Measurements from ENCODE around the gene ESYT1.

Gene ESYT1

DNA sequence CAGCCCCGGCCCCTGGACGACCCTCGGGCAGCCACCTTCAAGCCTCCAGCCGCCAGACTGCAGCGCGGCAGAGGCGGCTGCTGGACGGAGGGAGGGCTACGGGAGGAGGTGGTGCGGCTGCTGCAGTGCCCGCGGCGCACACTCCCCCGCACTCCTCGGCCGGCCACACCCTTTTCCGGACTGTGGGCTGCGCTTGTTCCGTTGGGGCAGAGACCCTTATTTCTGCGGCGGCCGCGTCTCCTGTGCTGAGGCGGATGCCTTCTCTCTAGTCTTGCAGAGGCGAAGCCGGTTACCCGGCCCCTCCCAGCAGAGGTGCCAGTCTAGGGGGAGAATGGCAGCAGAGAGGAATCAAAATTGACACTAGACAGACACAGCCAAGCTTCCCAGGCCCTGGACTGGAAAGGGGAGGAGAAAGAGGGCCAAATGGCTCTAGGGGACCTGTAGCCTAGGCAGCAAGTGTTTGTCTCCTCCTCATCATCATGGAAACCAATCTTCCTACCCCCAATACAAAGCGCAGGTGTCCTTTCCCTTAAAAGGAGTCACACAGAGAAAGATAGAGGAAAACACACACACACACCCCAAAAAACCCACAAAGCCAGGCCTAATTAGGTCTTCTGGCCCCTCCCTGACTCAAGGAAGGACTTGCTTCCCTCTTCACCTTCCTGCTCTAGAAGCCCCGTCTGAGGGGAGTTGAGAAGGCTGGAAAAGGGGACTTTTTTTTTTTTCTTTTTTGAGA, 1.3 kb downstream of the ESYT1 start:
- DNase-seq = peak; percentile 75

- no peak for DNase-seq
Measured at GRCh38 chr12:56129942-56130495, 2.0 kb downstream of the ESYT1 start.

DNA sequence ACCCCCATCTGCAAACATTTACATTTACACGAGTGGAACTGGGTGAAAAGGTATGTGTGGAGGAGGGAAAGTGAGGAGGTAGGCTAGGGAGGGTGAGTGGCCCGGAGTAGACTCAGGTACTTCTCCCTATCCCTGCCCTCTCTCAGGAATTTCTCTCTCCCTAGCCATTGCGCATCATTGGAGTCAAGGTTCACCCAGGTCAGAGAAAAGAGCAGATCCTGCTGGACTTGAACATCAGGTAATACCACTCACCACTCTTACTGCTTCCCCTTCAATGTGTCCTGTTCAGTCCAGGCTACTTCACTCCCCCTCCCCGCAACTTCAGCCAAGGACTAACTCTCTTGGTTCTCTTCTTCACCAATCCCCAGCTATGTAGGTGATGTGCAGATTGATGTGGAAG, 2.8 kb downstream of the ESYT1 start:
- DNase-seq = no peak

DNA sequence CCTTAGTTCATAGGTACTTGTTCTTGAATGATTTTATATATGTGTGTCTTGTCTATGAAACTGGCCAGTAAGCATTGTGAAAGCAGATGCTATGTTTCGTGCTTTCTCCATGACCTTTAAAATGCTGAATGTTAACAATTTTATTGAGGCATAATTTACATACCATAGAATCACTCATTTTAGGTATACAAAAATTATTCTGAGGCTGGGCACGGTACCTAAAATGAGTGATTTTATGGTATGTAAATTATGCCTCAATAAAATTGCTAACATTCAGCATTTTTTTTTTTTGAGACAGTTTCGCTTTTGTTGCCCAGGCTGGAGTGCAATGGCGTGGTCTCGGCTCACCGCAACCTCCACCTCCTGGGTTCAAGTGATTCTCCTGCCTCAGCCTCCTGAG, 6.8 kb downstream of the ESYT1 start:
- DNase-seq = no peak

DNA sequence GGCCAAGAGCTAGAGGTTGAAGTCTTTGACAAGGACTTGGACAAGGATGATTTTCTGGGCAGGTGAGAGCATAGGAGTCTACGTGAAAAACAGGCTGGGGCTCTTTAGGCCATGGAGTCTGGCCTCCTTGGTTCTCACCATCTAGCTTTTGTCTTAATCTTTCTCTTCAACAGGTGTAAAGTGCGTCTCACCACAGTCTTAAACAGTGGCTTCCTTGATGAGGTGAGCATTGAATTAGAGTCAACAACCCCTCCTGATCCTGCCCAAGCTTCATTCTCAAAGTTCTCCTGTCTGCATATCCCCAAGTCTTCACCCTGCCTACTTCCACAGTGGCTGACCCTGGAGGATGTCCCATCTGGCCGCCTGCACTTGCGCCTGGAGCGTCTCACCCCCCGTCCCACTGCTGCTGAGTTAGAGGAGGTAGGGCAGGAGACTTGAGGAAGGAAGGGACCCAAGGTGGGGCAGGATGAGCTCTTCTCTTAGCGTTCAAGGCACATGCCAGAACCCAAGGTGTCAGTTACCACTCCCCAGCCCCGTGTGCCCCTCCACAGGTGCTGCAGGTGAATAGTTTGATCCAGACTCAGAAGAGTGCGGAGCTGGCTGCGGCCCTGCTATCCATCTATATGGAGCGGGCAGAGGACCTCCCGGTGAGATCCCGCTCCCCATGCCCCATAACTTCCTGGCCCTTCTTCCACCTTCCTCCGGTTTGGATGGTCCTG, 9.9 kb downstream of the ESYT1 start:
- no peak for DNase-seq

GRCh38 chr12:56141946-56142784, 14.1 kb downstream of the ESYT1 start:
- DNase-seq = no peak

- no peak for DNase-seq
Measured at GRCh38 chr12:56143217-56143616, 15.2 kb downstream of the ESYT1 start.

GRCh38 chr12:56143870-56144269, 15.8 kb downstream of the ESYT1 start:
- DNase-seq = no peak

DNA sequence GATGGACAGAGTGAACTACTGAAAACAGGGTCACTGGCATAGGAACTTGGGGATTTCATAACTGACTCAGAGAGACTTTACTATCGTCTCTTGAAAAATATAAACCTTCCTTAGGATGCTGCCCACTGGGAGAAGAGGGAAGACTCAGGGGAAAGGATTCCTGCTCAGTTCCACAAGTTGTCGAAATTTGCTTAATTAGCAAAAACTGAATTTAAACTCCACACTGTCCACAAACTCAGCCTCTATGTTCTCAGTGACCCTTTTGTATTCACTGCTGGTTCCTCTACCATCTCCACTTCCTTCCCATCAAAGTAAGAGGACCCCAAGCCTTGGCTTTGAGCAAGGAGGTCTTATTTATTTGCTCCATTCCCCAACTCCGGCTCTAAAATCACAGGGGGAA, 17.1 kb downstream of the ESYT1 start:
- DNase-seq = no peak

DNA sequence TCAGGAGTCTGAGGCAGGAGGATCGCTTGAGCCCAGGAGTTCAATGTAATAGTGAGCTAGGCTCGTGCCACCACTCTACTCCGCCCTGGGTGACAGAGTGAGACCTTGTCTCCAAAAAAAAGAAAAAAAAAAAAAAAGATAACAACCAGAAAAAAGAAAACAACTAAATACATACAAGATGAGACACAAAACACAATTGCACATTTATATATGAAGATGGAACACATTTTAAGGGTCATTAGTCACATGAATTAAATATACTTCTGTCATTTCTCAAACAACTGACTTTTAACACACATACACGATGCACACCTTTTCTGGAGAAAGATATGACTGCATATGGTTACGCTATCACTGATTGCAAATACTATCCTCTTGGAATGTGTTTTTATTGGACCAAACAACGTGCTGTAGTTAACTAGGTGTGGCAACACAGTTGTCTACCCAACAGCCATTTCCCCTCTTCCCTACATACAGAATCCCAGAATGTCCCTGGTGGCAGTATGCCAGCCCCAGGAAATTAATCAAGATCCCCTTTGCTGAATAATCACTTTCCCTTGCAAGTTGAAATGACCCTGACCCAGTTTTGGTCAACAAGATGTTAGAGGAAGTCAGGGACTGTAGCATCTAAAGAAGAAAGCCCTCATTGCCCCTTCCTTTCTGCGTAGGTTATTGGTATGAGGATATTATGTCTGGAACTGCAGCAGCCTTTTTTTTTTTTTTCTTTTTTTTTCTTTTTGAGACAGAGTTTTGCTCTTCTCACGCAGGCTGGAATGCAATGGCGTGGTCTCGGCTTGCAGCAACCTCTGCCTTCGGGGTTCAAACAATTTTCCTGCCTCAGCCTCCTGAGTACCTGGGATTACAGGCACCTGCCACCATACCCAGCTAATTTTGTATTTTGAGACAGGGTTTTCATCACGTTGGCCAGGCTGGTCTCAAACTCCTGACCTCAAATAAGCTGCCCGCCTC, 18.7 kb downstream of the ESYT1 start:
- DNase-seq = no peak

- peak; percentile 24 for DNase-seq
Measured at GRCh38 chr12:56150563-56150962, 22.5 kb downstream of the ESYT1 start.

DNA sequence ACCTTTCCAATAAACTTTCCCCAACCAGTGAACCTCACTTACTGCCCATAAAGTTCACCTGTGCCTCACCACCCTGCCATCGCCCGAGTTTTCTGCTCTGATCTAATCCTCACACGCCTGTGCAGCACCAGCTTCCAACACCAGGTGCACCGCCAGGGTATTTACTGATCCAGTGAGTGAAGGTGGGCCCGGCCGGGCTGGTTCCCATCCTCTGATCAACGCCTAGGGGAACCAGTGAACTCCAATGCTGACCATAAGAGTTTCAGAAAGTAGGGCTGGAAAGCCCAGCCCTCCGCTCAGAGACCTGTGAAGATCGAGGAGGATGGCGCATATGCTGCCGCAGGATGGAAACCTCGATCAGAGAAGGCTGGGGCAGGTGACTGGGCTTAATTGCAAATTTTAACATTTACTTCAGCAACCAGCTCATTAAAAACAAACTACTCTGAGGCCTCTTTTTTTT, 23.6 kb downstream of the ESYT1 start:
- peak; percentile 27 for DNase-seq

DNA sequence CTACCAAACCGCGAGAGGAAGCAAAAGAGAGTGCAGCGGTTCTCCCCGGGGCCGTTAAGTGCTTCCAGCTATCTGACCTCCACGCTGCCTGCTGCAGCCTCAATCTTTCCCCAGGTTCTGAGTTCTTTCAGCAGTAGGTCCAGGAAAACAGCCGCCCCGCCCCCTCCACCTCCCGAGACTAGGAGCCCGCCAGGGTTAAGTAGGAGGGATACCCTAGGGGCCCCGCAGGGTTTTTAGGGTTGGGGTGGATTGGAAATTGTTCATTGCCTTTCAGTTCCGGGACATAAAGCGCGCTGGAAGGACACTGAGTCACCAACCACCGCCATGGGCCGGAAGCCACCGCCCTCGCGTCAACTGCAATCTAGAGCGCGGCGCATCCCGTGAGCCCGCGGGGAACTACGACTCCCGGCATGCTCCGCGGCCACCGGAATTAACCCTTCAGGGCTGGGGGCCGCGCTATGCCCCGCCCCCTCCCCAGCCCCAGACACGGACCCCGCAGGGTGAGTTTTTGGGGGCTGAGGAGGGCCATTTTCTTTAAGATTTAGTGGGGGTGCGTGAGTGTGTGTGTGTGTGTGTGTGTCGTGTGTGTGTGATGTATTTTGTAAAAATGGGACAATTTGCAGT, 24.2 kb downstream of the ESYT1 start, which contains the start of gene MYL6B:
MYL6B (plus strand) TSS at position 456 of the 624 bp plus-strand sequence. CDS start 1,332 bp downstream, outside the sequence.
- DNase-seq = peak; percentile 93

DNA sequence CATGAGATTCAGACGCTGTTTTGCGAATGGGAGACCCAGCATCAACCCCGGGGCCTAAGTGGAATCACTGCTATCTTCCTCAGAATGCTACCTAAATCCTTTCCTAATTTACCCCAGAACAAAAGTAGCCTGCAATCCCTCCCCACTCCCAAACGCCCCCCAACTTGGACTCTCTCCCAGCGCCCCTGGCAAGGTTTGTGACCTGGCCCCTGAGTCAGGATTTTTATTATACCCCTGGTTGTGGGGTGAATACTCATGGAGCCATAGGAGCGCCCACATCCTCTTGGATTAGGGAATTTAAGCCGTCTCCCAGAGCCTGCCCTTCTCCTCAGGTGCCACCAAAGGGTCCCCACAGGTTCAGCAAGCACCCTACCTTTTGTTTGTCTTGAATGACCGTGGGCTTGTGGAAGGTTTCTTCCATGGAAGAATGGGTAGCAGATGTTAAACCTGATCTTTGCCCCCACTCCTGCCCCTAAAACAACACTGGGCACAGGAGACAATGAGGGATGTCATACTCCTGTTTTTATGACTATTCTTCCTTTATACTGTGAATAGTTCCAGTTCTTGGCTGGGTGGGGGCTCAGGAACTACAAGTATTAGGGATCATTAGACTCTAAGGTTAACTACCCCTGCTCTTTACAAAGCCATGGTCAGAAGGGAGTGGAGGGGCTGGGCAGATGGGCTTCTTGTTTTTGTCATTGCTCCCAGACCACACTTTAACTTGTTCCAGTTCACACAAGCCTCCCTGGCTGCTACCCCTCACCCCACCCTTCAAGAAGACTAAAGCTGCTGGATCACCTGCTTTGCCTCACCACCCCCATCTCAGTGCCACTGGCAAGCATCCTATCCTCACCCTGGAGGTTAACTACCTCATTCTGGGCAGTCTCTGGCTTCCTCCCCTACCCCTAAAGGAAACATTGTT, 24.9 kb downstream of the ESYT1 start:
- no peak for DNase-seq

DNA sequence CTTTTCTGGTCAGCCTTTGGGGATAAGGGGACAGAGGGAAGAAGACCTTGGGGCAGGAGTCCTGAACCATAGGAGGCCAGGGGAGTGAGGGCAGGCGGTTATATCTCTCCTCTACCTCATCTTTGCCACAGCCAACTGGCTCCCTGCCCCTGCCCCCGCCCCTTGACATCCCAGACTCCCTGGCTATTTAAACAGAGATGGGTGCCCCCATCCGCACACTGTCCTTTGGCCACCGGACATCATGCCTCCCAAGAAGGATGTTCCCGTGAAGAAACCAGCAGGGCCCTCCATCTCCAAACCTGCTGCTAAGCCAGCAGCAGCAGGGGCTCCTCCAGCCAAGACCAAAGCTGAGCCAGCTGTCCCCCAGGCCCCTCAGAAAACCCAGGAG, 25.6 kb downstream of the ESYT1 start:
- DNase-seq = no peak

DNA sequence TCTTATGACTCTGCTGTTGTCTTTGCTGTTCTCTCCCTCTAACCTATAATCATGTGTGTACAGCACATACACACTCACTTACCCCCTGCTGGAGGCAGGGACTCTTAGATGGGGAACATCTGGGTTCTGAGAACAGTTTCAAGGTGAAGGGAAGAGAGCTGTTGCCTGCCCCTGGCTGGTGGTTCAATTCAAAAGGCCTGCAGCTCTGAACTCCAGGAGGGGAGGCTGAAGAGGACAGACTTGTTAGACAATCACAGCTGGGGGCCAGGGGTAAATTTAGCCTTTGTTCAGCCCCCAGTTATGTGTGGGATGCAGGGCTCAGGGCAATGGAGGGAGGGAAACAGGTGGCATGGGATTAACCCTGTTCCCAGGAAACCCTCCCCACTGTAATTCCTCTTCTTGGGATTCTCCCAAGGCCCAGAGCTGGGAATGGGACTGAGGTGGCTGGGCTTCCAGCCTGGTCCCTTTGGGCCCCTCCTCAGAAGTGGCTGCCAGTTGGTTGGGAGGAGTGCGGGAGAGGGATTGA, 26.2 kb downstream of the ESYT1 start:
- no peak for DNase-seq

DNA sequence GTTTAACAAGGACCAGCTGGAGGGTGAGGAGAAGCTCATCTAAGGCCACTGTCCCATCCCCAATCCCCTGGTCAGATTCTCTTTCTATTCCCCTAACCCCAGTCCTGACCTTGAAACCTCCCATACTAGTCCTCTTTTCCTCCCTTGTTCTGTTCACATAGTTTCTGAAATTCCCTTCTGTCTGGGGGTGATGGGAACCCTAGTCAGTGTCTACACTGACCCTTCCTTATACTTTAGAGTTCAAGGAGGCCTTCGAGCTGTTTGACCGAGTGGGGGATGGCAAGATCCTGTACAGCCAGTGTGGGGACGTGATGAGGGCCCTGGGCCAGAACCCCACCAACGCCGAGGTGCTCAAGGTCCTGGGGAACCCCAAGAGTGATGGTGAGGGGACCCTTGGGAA, 26.8 kb downstream of the ESYT1 start:
- no peak for DNase-seq

DNA sequence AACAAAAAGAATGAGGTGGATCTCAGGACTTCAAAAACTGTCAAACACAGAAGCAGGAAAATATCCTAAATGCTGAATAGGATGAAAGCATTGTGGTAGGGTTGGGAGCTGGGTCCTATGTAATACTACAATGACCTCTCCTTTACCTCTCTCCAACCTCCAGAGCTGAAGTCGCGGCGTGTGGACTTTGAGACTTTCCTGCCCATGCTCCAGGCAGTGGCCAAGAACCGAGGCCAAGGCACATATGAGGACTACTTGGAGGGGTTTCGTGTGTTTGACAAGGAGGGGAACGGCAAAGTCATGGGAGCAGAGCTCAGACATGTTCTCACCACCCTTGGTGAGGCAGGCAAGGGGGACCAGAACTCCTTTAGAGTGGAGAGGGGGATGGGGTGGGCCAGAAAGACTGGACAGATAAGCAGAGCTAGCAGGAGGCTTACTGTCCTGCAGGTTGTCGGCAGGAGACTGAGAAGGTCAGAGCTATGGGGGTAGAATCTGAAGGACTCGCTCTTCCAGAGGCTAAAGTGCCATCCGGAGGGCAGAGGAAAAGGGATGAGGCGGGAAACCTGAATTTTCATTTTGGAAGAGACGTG, 27.3 kb downstream of the ESYT1 start:
- no peak for DNase-seq

- peak; percentile 57 for DNase-seq
Measured at GRCh38 chr12:56156464-56157200, 28.6 kb downstream of the ESYT1 start.
